CD4-positive, alpha-beta T cell (primary cell): Measurements from ENCODE around the gene TMCO4. TPM values are rescaled to one million over a fixed set of nuclear protein-coding genes. Genes with fewer than 3 reads are reported as not detected.
"Not testable (repeated sequence)": the region's sequence is repeated elsewhere in the genome, so short reads cannot be mapped to it uniquely, and the experiment has no call there.

Experiments used
- ATAC-seq: fragments of 200-7000 bp; cut with Tn5 transposase; one replicate; pipeline ENCODE4 v1.10.0; 2022; ENCODE audit warnings: mild to moderate bottlenecking; ENCODE audit not compliant: poor library complexity
- CTCF ChIA-PET: fragments of 350-600 bp; sonication (Branson Sonifier 250); formaldehyde crosslinking; loops from one replicate; lab custom pipeline; 2021; ENCODE audit warnings: antibody characterized with exemption, inconsistent platforms; lab: Charles Lee
- POLR2A ChIA-PET: fragments of 350-600 bp; sonication (Branson Sonifier 250); formaldehyde crosslinking; loops from one replicate; lab custom pipeline; 2021; ENCODE audit warnings: antibody characterized with exemption, inconsistent platforms; lab: Charles Lee
- DNase-seq, 14 experiments: peaks; one replicate each; pipeline ENCODE4 v3.0.0-alpha.2; 2013 to 2020; ENCODE audit warnings: mixed read lengths in 2 of 14
- H3K27ac ChIP-seq, 2 donors: one replicate each; pipeline versions ENCODE4 v1.5.1 to v1.7.0; 2013; ENCODE audit warnings: low read length in 2 of 2, low read depth in 1 of 2, mild to moderate bottlenecking in 1 of 2
- H3K27me3 ChIP-seq, 2 experiments: 1 replicate in 1 of 2; 2 replicates in 1 of 2; pipeline versions ENCODE4 v1.6.1 to v1.7.0; 2013; ENCODE audit warnings: low read length in 2 of 2, control low read depth in 1 of 2, mild to moderate bottlenecking in 1 of 2, moderate library complexity in 1 of 2; ENCODE audit not compliant: insufficient read depth in 2 of 2, control insufficient read depth in 1 of 2
- H3K36me3 ChIP-seq: one replicate; pipeline ENCODE4 v1.6.1; 2013; ENCODE audit warnings: low read length, control low read depth; ENCODE audit not compliant: insufficient read depth
- H3K4me1 ChIP-seq: one replicate; pipeline ENCODE4 v1.6.1; 2013; ENCODE audit warnings: low read length, control low read depth; ENCODE audit not compliant: insufficient read depth
- H3K4me3 ChIP-seq: one replicate; pipeline ENCODE4 v1.5.1; 2013; ENCODE audit warnings: mild to moderate bottlenecking, low read length, moderate library complexity
- H3K9me3 ChIP-seq, 2 experiments: 1 replicate in 1 of 2; 2 replicates in 1 of 2; pipeline versions ENCODE4 v1.6.1 to v1.7.0; 2013; ENCODE audit warnings: low read length in 2 of 2, mild to moderate bottlenecking in 2 of 2, control low read depth in 1 of 2, moderate library complexity in 1 of 2; ENCODE audit not compliant: control insufficient read depth in 1 of 2, insufficient read depth in 1 of 2
- H3K27ac Mint-ChIP-seq: one replicate; pipeline ENCODE4 v1.8.0; 2020; ENCODE audit warnings: mixed read lengths
- H3K27me3 Mint-ChIP-seq: one replicate; pipeline ENCODE4 v1.8.0; 2021; ENCODE audit warnings: mixed read lengths
- H3K36me3 Mint-ChIP-seq: one replicate; pipeline ENCODE4 v1.8.0; 2021; ENCODE audit warnings: low read depth, mixed read lengths
- H3K4me1 Mint-ChIP-seq: one replicate; pipeline ENCODE4 v1.8.0; 2021; ENCODE audit warnings: low read depth, mixed read lengths
- H3K4me3 Mint-ChIP-seq: one replicate; pipeline ENCODE4 v1.8.0; 2020; ENCODE audit warnings: mild to moderate bottlenecking, mixed read lengths
- H3K9me3 Mint-ChIP-seq: one replicate; pipeline ENCODE4 v1.8.0; 2020; ENCODE audit warnings: mixed read lengths
- intact Hi-C, 2 experiments: fragments of 100-400 bp; cut with DNase I in 1 of 2; cut with micrococcal nuclease in 1 of 2; formaldehyde crosslinking; loops; one replicate each; pipeline versions ENCODE4 v1.15.1 to v1.9.0; 2023 to 2025; cut with DNase I, micrococcal nuclease
- total RNA-seq, 174 experiments: library from RNA in 2 of 174; stranded (reverse) in 2 of 174; gene quantifications; one replicate each; pipeline ENCODE4 v1.2.3 and lab custom pipeline; 2021 to 2026
- TF ChIP-seq, protein P1 (sequence below): fragments of 200-600 bp; IDR thresholded peaks from one replicate; pipeline ENCODE4 v1.8.0; 2022; ENCODE audit warnings: antibody characterized with exemption, mild to moderate bottlenecking

The TMCO4 gene
- total RNA-seq, 2 experiments from 2014 or later = 12.4 to 13.9 TPM

DNA sequence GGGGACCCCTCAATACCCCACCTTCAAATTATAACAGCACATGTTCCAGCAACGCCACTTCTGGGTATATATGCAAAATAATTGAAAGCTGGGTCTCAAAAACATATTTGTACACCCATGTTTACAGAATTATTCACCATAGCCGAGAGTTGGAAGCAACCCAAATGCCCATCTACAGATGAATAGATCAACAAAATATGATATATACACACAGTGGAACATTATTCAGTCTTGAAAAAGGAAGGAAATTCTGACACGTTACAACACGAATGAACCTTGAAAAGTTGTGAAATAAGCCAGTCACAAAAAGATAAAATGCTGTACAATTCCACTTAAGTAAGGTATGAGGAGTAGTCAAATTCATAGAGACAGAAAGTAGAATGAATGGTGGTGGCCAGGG is 5.1 kb downstream of the TMCO4 start:
- ChIA-PET CTCF (no interaction called here), POLR2A (no interaction called here)
- Mint-ChIP-seq H3K27ac (no peak overlapping the region), H3K4me1 (peaks cover 40% of the 10 kb centered on the region), H3K4me3 (no peak overlapping the region), H3K36me3 (peaks cover 40% of the 10 kb centered on the region), H3K9me3 (no peaks in the 10 kb centered on the region), H3K27me3 (no peaks in the 10 kb centered on the region)
- DNase-seq = peak in 1 of 14 experiments; percentile 7
- TF ChIP-seq, protein P1, sequence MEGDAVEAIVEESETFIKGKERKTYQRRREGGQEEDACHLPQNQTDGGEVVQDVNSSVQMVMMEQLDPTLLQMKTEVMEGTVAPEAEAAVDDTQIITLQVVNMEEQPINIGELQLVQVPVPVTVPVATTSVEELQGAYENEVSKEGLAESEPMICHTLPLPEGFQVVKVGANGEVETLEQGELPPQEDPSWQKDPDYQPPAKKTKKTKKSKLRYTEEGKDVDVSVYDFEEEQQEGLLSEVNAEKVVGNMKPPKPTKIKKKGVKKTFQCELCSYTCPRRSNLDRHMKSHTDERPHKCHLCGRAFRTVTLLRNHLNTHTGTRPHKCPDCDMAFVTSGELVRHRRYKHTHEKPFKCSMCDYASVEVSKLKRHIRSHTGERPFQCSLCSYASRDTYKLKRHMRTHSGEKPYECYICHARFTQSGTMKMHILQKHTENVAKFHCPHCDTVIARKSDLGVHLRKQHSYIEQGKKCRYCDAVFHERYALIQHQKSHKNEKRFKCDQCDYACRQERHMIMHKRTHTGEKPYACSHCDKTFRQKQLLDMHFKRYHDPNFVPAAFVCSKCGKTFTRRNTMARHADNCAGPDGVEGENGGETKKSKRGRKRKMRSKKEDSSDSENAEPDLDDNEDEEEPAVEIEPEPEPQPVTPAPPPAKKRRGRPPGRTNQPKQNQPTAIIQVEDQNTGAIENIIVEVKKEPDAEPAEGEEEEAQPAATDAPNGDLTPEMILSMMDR = no peak
- Histone ChIP-seq H3K27ac (no peak overlapping the region), H3K4me1 (peaks cover 23% of the 10 kb centered on the region), H3K27me3 (no peaks in the 10 kb centered on the region), H3K4me3 (no peak overlapping the region), H3K9me3 (no peaks in the 10 kb centered on the region), H3K36me3 (peaks cover 10% of the 10 kb centered on the region)
- intact Hi-C loops = no loop called here
- no peak for ATAC-seq

DNA sequence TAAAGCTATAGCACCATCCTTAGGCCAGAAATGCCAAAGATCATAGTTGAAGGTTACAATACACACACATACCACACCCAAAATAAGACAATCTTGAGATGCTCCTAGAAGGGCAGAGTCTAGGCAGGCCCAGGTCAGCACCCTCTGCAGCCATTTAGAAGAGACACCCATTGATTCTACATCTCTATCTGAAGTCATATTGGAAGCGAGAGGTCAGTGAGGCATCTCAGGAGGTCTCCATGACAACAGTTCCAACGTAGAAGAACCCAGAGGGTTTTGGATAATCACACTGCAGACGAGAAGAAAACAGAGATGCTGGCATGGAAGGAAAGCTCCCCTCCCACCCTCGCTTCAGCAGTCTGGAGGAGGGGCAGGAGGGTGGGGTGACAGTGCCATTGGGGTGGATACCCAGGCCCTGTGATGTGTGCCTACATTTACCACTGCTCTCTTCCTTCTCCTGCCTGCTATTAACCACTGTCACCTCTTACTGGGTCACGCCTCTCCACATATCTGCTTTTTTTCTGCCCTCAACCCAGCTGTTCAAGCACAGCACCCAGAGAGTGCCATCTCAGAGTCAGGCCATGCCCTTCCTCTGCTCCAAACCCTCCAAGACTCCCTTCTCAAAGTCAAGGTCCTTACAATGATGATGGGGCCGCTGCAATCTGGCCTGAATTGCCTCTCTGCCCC is 6.2 kb downstream of the TMCO4 start:
- H3K4me3 ChIP-seq = no peak overlapping the region
- H3K4me1 ChIP-seq = peaks cover 14% of the 10 kb centered on the region
- H3K9me3 ChIP-seq = no peaks in the 10 kb centered on the region
- ATAC-seq (peak; percentile 32), DNase-seq (peak in 2 of 14 experiments; percentile 7 to 42)
- CTCF ChIA-PET = no interaction called here
- TF ChIP-seq, protein P1 = no peak
- no peak overlapping the region for H3K4me3 Mint-ChIP-seq
- H3K4me1 Mint-ChIP-seq = peaks cover 32% of the 10 kb centered on the region
- no peaks in the 10 kb centered on the region for H3K27me3 Mint-ChIP-seq
- no peaks in the 10 kb centered on the region for H3K9me3 Mint-ChIP-seq
- H3K27ac ChIP-seq = no peak overlapping the region
- POLR2A ChIA-PET = no interaction called here
- intact Hi-C loops = no loop called here
- H3K36me3 ChIP-seq = peaks cover 14% of the 10 kb centered on the region
- peaks cover 43% of the 10 kb centered on the region for H3K36me3 Mint-ChIP-seq
- no peaks in the 10 kb centered on the region for H3K27me3 ChIP-seq
- H3K27ac Mint-ChIP-seq = peak overlapping the region; percentile 37

GRCh38 chr1:19792237-19793002 is 7.3 kb downstream of the TMCO4 start:
- peaks cover 26% of the 10 kb centered on the region for H3K4me1 Mint-ChIP-seq
- H3K27ac Mint-ChIP-seq = no peak overlapping the region
- intact Hi-C loops = no loop called here
- no peaks in the 10 kb centered on the region for H3K27me3 Mint-ChIP-seq
- Histone ChIP-seq H3K27ac (no peak overlapping the region), H3K9me3 (no peaks in the 10 kb centered on the region), H3K4me1 (peaks cover 7% of the 10 kb centered on the region), H3K27me3 (no peaks in the 10 kb centered on the region), H3K4me3 (no peak overlapping the region), H3K36me3 (peaks cover 15% of the 10 kb centered on the region)
- TF ChIP-seq, protein P1 = no peak
- ChIA-PET POLR2A (no interaction called here), CTCF (no interaction called here)
- H3K9me3 Mint-ChIP-seq = no peaks in the 10 kb centered on the region
- no peak for DNase-seq
- no peak for ATAC-seq
- H3K4me3 Mint-ChIP-seq = no peak overlapping the region
- peaks cover 50% of the 10 kb centered on the region for H3K36me3 Mint-ChIP-seq

GRCh38 chr1:19790061-19790975 is 9.4 kb downstream of the TMCO4 start:
- H3K9me3 ChIP-seq, H3K9me3 Mint-ChIP-seq, H3K4me3 ChIP-seq, H3K27me3 ChIP-seq, H3K4me1 ChIP-seq, ATAC-seq, intact Hi-C loops, H3K27me3 Mint-ChIP-seq, H3K4me3 Mint-ChIP-seq, H3K27ac ChIP-seq, CTCF ChIA-PET: not testable (repeated sequence)
- peak in 1 of 14 experiments; percentile 19 for DNase-seq
- POLR2A ChIA-PET = interaction anchor here (0.9 kb wide), 1 partner anchor 10 kb away, joined by 4 read pairs; no protein-coding TSS in a partner anchor
- peaks cover 68% of the 10 kb centered on the region for H3K36me3 Mint-ChIP-seq
- peaks cover 26% of the 10 kb centered on the region for H3K4me1 Mint-ChIP-seq
- peaks cover 32% of the 10 kb centered on the region for H3K36me3 ChIP-seq
- H3K27ac Mint-ChIP-seq = peak overlapping the region; percentile 27
